ENCODE results near the gene NCAM2. TPM values are rescaled to one million over a fixed set of nuclear protein-coding genes. Genes with fewer than 3 reads are reported as not detected.

NCAM2 gene
- total and polyA plus RNA-seq, 4 donors = 0.45 to 11.7 (median 5.8) TPM

DNA sequence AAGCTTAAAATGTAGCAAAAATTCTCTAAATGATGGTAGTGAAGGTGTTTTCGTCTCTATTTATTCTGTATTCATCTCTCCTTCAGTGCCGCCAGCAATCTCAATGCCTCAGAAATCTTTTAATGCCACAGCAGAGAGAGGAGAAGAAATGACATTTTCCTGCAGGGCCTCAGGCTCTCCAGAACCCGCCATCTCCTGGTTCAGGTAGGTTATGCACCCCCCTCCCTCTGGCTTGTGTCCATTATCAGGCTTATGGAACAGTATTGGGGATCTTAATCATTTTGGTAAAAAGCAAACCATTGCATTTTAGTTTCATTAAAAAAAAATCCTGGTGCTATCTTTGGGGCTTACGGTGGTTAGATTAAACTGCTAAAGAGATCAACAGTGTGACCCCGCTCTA, 326.1 kb downstream of the NCAM2 start:
- H3K27ac ChIP-seq (ENCODE audit: low read depth in 1 of 2, low read length in 1 of 2) = no peak overlapping the region
- DNase-seq (no peak), ATAC-seq (ENCODE audit: insufficient read depth, low FRiP score) (no peak)
- H3K27me3 ChIP-seq (ENCODE audit: control insufficient read depth in 3 of 3, insufficient read depth in 3 of 3, low read length in 2 of 3) = no peaks in the 10 kb centered on the region
- no peak overlapping the region for H3K9ac ChIP-seq (ENCODE audit: insufficient read depth in 1 of 2, low read length in 2 of 2)
- TF ChIP-seq, protein P1, sequence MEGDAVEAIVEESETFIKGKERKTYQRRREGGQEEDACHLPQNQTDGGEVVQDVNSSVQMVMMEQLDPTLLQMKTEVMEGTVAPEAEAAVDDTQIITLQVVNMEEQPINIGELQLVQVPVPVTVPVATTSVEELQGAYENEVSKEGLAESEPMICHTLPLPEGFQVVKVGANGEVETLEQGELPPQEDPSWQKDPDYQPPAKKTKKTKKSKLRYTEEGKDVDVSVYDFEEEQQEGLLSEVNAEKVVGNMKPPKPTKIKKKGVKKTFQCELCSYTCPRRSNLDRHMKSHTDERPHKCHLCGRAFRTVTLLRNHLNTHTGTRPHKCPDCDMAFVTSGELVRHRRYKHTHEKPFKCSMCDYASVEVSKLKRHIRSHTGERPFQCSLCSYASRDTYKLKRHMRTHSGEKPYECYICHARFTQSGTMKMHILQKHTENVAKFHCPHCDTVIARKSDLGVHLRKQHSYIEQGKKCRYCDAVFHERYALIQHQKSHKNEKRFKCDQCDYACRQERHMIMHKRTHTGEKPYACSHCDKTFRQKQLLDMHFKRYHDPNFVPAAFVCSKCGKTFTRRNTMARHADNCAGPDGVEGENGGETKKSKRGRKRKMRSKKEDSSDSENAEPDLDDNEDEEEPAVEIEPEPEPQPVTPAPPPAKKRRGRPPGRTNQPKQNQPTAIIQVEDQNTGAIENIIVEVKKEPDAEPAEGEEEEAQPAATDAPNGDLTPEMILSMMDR (IDR thresholded peaks at IDR 0.05; ENCODE audit: control extremely low read depth, extremely low read depth) = no peak
- no peaks in the 10 kb centered on the region for H3K36me3 ChIP-seq (ENCODE audit: control insufficient read depth in 4 of 4, insufficient read depth in 4 of 4, low read length in 4 of 4)
- WGBS, 2 donors = 87 to 91% methylated on average over 5 of the region's 5 CpGs
- H3K4me1 ChIP-seq (ENCODE audit: control insufficient read depth in 5 of 5, insufficient read depth in 5 of 5, low read length in 5 of 5) = no peaks in the 10 kb centered on the region
- H3K4me3 ChIP-seq = no peak overlapping the region
- peaks cover 0 to 1% (median 0%) of the 10 kb centered on the region in 4 donors for H3K9me3 ChIP-seq (ENCODE audit: control insufficient read depth in 4 of 4, insufficient read depth in 3 of 4, low read length in 3 of 4)

DNA sequence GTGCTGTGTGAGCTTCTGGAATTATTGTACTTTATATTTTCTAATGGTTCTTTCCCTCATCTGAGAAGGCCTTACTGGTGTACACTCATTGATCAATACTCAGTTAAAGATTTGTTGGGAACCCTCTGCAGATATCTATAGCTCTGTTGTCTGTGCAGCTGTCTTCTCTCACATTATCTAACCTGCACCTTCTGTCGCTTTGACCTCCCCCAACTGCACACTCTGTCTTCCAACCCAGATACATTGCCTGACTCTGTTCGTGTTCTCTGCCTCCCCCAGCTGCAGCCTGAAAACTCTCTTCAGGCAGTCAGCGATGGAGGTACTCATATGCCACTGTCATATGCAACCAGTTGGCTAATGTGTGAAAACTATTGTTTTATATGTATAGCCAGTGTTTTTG, 334.3 kb downstream of the NCAM2 start:
- ATAC-seq (ENCODE audit: insufficient read depth, low FRiP score) (no peak), DNase-seq (no peak)
- H3K4me1 ChIP-seq (ENCODE audit: control insufficient read depth in 5 of 5, insufficient read depth in 5 of 5, low read length in 5 of 5) = no peaks in the 10 kb centered on the region
- TF ChIP-seq, protein P1 (IDR thresholded peaks at IDR 0.05; ENCODE audit: control extremely low read depth, extremely low read depth) = no peak
- H3K9ac ChIP-seq (ENCODE audit: insufficient read depth in 1 of 2, low read length in 2 of 2) = no peak overlapping the region
- no peaks in the 10 kb centered on the region for H3K27me3 ChIP-seq (ENCODE audit: control insufficient read depth in 3 of 3, insufficient read depth in 3 of 3, low read length in 2 of 3)
- H3K4me3 ChIP-seq = no peak overlapping the region
- H3K9me3 ChIP-seq (ENCODE audit: control insufficient read depth in 4 of 4, insufficient read depth in 3 of 4, low read length in 3 of 4) = no peaks in the 10 kb centered on the region
- 80 to 81% methylated on average over 3 of the region's 3 CpGs for WGBS, 2 donors
- H3K27ac ChIP-seq (ENCODE audit: low read depth in 1 of 2, low read length in 1 of 2) = no peak overlapping the region
- no peaks in the 10 kb centered on the region for H3K36me3 ChIP-seq (ENCODE audit: control insufficient read depth in 4 of 4, insufficient read depth in 4 of 4, low read length in 4 of 4)

DNA sequence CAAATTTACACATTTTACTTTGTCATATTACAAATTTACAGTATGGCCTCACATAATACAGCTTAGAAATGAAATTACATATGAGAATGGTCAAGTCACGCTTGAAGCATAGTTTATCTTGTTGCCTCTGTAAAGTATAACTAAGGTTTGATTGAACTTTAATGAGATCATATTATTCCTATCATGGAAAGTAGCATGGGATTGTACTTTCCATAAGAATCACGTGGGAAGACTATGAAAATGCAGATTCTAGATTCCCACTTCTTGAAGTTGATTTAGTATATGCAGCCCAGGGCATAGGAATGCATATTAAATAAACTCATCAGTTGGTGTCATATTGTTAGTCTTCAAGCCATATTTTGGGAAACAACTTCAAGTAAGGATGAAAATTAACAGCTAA, 342.8 kb downstream of the NCAM2 start:
- no peaks in the 10 kb centered on the region for H3K36me3 ChIP-seq (ENCODE audit: control insufficient read depth in 4 of 4, insufficient read depth in 4 of 4, low read length in 4 of 4)

More for the DNA sequence above, 342.8 kb downstream of the NCAM2 start:
- DNase-seq (no peak), ATAC-seq (ENCODE audit: insufficient read depth, low FRiP score) (no peak)
- Histone ChIP-seq H3K4me3 (no peak overlapping the region), H3K27ac (ENCODE audit: low read depth in 1 of 2, low read length in 1 of 2) (no peak overlapping the region), H3K9ac (ENCODE audit: insufficient read depth in 1 of 2, low read length in 2 of 2) (no peak overlapping the region), H3K27me3 (ENCODE audit: control insufficient read depth in 3 of 3, insufficient read depth in 3 of 3, low read length in 2 of 3) (no peaks in the 10 kb centered on the region), H3K9me3 (ENCODE audit: control insufficient read depth in 4 of 4, insufficient read depth in 3 of 4, low read length in 3 of 4) (peaks cover 0 to 13% (median 7%) of the 10 kb centered on the region in 4 donors), H3K4me1 (ENCODE audit: control insufficient read depth in 5 of 5, insufficient read depth in 5 of 5, low read length in 5 of 5) (no peaks in the 10 kb centered on the region)
- 85 to 91% methylated on average over 2 of the region's 2 CpGs for WGBS, 2 donors
- TF ChIP-seq, protein P1 (IDR thresholded peaks at IDR 0.05; ENCODE audit: control extremely low read depth, extremely low read depth) = no peak
